ENCODE measurements around the gene PTGIS.
A peak's percentile ranks its signal among the peaks of the same experiment; 100 is the strongest.

The PTGIS gene

GRCh38 chr20:49540687-49541435 is 27.1 kb downstream of the PTGIS start:
- TF ChIP-seq CTCF (conservative IDR thresholded peaks at IDR 0.05; ENCODE audit: low read depth, low read length): no peak
- DNase-seq (ENCODE audit: low read depth): no peak
- no peak overlapping the region for H3K4me3 ChIP-seq (ENCODE audit: low read length)

GRCh38 chr20:49540232-49540620 is 27.7 kb downstream of the PTGIS start:
- H3K4me3 ChIP-seq (ENCODE audit: low read length): no peak overlapping the region
- no peak for DNase-seq (ENCODE audit: low read depth)
- TF ChIP-seq CTCF (conservative IDR thresholded peaks at IDR 0.05; ENCODE audit: low read depth, low read length): no peak

GRCh38 chr20:49539481-49540231 is 28.3 kb downstream of the PTGIS start:
- TF ChIP-seq CTCF (conservative IDR thresholded peaks at IDR 0.05; ENCODE audit: low read depth, low read length): no peak
- H3K4me3 ChIP-seq (ENCODE audit: low read length): no peak overlapping the region
- no peak for DNase-seq (ENCODE audit: low read depth)

- H3K4me3 ChIP-seq (ENCODE audit: low read length): no peak overlapping the region
- no peak for TF ChIP-seq CTCF (conservative IDR thresholded peaks at IDR 0.05; ENCODE audit: low read depth, low read length)
- DNase-seq (ENCODE audit: low read depth): no peak
Observed at GRCh38 chr20:49538950-49539349, 29.0 kb downstream of the PTGIS start.

GRCh38 chr20:49534255-49534712 is 33.7 kb downstream of the PTGIS start:
- no peak overlapping the region for H3K4me3 ChIP-seq (ENCODE audit: low read length)
- DNase-seq (ENCODE audit: low read depth): no peak
- peak; percentile 76 for TF ChIP-seq CTCF (conservative IDR thresholded peaks at IDR 0.05; ENCODE audit: low read depth, low read length)

GRCh38 chr20:49532285-49532946 is 35.5 kb downstream of the PTGIS start:
- H3K4me3 ChIP-seq (ENCODE audit: low read length): no peak overlapping the region
- no peak for DNase-seq (ENCODE audit: low read depth)
- no peak for TF ChIP-seq CTCF (conservative IDR thresholded peaks at IDR 0.05; ENCODE audit: low read depth, low read length)
